GM19468 (cell line): ENCODE measurements around the gene EED.
"Not testable (repeated sequence)": the region's sequence is repeated elsewhere in the genome, so short reads cannot be mapped to it uniquely, and the experiment has no call there.

ENCODE experiments used
- ATAC-seq: cut with Tn5 transposase; IDR thresholded peaks from one replicate; pipeline ENCODE4 v1.9.1; 2021; ENCODE audit warnings: mild to moderate bottlenecking, moderate library complexity, moderate number of reproducible peaks; ENCODE audit not compliant: unreplicated experiment; ENCODE audit errors: extremely low read depth

EED gene

DNA sequence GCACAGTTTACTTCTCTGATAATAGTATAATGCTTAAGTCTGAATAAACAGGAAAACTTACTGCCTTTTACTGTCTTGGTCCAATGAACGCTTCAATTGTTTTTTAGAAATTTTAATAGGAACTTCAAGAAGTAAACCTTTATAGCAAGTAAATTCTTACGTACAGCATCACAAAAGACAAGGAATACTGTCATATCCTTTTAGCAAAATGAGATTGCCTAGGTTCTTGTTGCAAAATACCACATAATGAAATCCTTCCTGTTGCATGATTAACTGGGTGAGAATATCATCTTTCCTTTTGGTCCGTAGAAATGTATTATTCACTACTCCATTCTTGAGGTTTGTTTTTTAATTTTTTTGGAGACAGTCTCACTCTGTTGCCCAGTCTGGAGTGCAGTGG lies 35.2 kb downstream of the EED start:
- ATAC-seq: no peak

GRCh38 chr11:86287468-86287796 lies 42.9 kb downstream of the EED start:
- peak; percentile 1 for ATAC-seq

- no peak for ATAC-seq
Observed at GRCh38 chr11:86288776-86289507, 44.4 kb downstream of the EED start.

GRCh38 chr11:86289508-86290280 lies 45.1 kb downstream of the EED start:
- ATAC-seq: not testable (repeated sequence)

- ATAC-seq: no peak
Observed at GRCh38 chr11:86291466-86292262, 47.1 kb downstream of the EED start.

- ATAC-seq: peak; percentile 8
Observed at GRCh38 chr11:86292912-86293616, 48.5 kb downstream of the EED start.

- ATAC-seq: no peak
Observed at GRCh38 chr11:86294026-86294425, 49.5 kb downstream of the EED start.

GRCh38 chr11:86301742-86302091 lies 57.2 kb downstream of the EED start:
- ATAC-seq: no peak

- peak; percentile 89 for ATAC-seq
Observed at GRCh38 chr11:86302092-86302793, 57.7 kb downstream of the EED start, which contains the start of gene HIKESHI. TSS of gene HIKESHI (plus strand) at chr11:86302240. CDS start at chr11:86302449, 209 bp downstream.

GRCh38 chr11:86303257-86303656 lies 58.7 kb downstream of the EED start:
- ATAC-seq: no peak

DNA sequence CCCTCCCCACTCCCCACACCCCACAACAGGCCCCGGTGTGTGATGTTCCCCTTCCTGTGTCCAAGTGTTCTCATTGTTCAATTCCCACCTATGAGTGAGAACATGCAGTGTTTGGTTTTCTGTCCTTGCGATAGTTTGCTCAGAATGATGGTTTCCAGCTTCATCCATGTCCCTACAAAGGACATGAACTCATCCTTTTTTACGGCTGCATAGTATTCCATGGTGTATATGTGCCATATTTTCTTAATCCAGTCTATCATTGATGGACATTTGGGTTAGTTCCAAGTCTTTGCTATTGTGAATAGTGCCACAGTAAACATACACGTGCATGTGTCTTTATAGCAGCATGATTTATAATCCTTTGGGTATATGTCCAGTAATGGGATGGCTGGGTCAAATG lies 64.2 kb downstream of the EED start:
- not testable (repeated sequence) for ATAC-seq

GRCh38 chr11:86313793-86314192 lies 69.2 kb downstream of the EED start:
- ATAC-seq: no peak

DNA sequence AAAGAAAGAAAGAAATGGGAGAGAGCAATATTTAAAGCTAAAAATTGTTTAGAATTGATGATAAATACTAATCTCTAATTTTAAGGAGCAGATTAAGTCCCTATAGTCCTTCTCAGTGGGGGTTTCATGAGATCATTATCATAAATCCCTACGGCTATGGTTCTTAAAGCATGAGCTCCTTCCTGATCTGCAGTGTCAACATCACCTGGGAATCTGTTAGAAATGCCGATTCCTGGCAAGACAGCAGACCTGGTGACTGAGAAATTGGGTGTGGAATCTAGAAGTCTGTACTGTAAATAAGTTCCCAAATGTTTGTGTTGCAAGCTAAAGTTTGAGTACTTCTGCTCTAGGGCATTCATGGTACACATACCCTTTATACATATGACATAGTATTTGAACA lies 70.1 kb downstream of the EED start:
- ATAC-seq: no peak
